ENCODE results near the gene RTP3.

RTP3 gene

DNA sequence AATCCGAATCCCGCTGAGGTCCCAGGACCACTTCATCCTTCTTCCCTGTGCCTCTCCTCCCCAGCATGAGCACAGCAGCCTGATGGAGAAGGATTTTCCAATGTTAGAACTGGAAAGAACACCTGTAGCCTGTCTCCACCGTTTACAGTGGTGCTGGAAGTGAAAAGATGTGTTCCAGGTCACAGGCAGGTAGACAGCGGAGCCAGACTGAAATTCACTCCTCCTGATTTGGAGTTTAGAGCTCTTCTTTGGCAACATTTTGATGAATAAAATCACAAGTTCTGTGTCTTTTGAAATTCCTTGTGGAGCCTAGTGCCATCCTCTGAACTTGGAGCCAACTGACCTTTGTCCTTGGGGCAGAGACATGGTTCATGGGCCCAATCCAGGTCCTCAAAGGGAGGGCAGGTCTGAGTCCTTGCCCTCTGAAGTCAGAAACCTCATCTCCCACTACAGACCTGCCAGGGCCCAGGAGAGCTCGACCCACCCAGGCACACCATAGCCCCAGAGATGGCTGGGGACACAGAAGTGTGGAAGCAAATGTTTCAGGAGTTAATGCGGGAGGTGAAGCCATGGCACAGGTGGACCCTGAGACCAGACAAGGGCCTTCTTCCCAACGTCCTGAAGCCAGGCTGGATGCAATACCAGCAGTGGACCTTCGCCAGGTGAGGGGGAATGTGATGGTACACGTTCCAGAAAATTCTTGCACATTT, at the start of gene RTP3:
Gene RTP3 (plus strand): TSS at position 421 of the 710 bp plus-strand sequence. CDS start 87 bp downstream, at position 508.
- DNase-seq = no peak

DNA sequence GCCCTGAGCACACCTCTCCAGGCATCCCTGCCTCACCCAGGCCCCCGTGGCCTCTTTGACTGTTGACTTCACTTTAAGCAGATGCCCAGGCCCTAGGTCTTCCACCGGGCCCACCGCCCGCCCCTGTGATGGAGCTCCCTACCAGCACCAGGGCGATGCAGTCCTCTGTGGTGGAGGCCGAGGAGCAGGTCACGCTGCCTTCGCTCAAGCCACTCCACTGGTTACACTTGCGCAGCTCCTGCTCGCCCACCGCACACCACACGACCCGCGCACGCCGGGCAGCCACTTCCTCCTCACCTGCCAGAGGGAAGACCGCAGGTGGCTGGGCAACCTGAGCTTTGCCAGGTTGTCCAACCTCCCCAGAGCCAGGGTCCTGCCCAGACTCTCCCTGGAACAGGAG, 49.1 kb upstream of the RTP3 start:
- no peak for DNase-seq

DNA sequence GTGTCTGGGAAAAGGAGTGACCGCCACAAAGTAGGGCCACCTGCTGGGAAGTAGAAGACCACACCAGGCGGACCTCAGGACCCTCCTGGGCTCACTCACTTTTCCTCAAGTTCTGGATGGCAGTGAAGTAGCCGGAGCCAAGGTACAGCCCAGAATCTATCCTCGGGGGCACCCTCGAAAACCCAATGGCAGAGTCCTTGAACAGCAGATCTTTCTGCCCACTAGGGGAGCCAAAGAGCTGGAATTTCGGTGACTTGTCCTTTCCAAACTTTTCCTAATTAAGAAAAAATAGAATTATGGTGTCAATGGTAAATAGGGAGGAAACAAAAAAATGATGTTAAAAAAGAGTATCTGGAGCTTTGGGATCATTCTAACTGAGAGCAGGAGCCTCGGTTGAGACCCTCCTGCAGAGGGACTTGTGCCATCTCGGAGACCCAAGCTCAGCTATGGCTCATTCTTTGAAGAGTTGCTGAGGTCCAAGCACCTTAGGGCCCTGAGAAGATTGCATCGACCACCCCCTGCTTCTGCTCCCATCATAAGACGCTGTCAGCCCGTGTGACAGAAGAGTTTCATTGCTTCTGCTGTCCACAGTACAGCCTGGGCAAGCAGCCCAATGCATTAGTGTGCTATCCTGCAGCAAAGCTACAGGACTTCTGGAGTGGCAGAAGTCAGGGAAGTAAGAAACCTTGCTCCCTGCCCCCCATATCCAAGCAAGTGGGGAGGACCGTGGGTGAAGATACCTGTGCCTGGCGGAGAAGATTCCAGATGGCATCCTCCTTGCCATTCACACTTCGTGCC, 47.8 kb upstream of the RTP3 start:
- no peak for DNase-seq

DNA sequence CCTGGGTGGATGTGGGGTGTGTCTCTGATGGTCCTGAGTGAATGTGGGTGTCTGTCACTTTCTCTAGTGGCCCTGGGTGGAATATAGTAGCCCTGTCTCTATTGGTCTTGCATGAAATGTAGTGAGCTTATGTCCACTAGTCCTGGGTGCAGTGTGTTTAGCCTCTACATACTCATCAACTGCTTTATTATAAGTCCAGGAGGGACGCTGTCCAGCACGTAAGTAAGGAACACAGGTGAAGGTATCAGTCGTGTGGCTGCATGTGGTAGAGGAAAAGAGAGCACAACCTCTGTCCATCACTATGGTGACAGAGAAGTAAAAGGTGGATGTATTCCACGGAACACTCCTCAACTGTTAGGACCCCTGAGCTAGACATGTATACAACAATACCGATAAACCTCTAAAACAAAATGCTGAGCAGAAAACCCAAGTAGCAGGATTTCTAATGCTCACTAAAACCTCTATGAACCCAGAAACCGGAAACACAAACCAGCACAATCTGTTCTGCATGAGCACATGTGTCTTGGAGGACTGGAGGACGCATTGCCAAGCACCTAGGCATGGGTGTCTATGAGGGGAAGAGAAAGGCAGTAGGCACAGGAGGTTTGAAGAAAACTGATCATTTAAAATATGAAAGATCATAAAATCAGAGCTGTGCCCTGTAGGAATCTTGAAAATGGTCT, 44.1 kb upstream of the RTP3 start:
- no peak for DNase-seq

DNA sequence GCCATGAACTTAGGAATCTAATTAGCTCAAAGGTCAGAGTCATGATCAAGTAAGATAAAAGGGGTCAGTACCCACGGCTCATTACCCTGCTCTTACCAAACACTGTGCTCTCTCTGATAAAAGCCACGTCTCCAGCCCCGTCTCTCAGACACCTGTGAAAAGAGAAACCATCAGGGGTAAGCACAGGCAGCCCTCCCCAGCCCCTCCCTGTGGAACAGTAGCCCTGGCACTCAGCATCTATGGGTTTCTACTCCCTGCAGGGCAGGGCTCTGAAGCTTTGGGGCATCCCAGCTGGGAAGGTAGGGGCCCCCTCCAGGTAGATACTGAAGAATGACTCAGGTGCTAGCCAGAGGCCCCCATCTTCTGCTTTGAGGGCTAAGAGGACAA, 43.6 kb upstream of the RTP3 start:
- DNase-seq = no peak

DNA sequence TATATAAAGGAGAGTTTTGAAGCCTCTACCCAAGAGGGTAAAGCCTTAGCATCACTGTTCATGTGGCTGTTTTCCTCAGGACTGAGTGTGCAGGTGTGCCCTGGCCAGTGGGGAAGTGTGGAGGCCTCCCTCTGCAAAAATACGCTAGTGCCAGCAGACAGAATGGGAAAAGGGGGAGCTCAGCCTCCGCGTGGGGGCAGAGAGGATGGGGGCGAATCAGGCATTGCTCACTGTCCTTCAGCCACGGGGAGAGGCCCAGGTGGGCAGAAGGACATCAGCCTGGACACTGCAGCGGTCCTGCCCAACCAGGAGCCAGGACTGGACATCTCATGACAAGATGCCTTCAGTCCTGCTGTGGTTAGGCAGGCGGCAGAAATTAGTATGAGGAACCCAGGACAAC, 43.2 kb upstream of the RTP3 start:
- no peak for DNase-seq

DNA sequence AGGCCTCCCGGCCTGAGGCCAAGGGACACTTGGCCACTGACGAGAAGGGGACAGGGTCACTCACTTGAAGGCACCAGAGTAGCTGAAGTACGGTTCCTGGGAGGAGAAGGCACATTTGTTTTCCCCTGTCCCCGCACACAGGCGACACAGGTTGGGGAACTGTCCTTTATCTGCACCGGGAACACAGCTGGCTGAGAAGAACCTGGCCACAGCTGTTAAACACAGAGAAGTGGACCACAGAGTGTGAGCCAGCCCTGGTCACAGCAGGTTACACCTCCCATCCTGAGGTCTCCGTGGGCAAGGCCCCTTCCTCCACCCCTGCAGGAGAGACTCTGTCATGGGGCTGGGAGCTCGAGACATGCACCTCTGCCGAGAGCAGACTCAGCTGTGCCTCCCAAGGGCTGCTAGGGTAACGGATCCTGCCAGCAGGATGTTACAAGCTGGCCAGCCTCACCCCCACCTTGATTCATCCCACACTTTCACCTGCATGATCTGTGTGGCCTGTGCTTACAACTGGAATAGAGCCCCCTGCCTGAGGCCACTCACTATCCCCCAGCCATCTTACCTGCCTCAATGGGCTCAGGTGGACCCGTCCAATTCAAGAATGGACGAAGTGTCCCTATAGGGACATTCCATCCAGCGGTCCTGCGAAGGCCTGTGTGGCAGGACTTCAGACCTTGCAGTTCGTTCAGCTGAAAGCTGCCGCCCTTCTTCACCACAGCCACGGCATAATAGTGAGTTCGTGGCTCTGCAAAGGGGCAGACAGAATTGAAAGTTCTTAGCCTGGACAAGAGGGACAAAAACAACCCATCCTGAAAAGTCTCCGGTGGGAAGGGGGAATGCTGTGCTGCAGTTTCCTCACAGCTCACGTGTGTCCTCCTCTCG, 42.3 kb upstream of the RTP3 start:
- DNase-seq = no peak

DNA sequence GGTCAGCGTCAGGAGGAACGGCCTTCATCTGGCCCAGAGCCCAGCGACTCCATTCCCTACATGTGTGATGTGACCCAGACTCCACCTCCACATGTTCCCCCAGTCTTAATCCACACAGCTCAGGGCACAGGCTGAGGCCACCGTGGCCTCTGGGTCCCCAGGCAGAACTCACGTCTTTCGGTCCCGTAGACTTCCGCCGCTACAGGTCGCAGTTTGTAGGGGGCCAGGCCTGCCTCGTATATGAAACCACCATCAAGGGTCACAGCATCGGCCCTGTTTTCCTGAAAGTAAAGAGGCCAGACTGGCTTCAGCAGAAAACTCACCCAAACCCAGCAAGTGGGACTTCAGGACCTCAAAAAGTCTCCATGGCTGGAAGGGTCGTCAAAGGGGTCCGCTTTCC, 41.7 kb upstream of the RTP3 start:
- DNase-seq = no peak

DNA sequence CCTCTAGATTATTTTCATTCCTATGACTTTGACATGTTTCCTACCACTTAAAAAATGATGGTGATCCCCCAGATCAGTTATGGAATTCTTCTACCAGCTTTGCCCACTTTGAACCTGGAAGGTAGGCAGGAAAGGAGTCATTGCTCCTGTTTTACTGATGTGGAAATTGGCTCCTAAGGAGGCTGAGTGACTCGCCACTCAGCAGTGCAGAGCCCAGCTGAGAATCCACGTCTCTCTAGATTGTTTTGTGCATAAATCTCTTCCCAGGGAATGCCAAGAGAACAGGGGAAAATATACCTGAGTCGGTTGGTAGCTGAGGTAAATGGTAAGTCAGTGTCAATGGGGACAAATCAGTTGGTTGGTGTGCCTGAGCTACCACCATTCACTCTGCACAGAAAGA, 37.7 kb upstream of the RTP3 start:
- DNase-seq = no peak

DNA sequence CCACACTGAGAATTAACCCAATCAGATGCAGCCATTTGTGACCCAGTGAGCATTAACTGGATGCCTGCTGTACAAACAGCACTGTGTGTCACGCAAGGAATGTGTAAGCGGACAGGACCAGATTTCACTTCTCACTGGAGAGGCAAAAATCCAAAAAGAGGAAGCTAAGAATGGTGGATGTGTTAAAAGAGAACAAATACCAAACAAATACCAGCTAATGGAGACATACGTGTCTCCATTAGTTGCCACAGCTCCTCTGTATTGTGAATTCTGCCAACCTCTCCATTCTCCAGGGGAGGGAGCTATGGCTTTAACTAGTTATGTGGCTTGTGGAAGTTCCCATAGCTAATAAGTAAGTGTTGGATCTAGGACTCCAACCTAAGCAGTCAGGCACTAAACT, 35.7 kb upstream of the RTP3 start:
- DNase-seq = no peak

DNA sequence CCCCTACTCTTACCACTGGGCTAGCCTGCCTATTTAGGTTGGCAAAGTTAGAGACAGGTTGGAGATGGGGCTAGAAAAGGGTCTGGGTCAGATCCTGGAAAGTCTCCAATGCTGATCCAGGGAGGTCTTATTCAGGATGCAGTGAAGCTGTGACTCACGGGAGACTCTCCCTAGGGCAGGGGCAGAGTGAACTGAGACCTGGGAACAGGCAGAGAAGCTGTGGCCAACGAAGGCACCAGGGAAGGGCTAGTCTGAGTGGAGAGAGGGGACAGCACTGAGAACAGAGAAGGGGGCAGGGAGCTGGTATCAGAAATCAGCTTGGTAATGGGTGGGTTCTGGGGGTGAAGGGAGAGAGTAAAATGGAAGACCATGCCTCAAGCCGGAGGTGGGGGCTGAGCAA, 35.3 kb upstream of the RTP3 start:
- no peak for DNase-seq

DNA sequence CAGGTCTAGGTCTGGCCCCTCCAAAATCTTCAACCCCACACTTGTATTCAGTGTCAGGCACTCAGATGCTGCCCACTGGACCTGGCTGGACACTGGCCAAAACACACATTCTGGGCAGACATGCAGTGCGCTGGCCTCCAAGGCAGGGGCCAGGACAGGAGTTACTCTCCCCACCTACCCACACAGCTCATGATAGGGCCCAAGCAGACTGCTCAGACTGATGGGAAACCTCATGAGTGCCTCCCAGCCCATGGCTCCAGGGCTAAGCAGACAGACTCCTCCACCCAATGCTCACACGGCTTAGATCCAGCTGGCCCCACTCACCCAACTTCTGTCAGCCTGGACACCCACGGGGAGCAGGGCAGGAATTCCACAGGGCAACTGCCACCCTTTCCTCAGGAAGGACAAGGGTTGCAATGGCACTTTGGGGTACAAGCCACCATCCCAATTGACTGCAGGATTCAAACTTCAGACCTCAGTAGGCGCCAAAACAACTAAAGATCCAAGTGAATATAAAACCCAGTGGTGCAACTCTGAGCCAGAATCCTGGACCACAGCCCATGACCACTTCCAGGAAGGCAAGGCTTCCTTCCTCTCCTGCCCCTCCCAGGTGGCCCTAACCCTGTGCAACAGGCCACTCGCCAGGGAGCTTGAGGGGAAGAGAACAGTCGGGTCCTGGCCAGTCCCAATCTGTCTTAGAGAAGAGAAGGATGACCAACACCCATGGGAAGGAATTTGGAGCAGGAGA, 34.5 kb upstream of the RTP3 start:
- no peak for DNase-seq

DNA sequence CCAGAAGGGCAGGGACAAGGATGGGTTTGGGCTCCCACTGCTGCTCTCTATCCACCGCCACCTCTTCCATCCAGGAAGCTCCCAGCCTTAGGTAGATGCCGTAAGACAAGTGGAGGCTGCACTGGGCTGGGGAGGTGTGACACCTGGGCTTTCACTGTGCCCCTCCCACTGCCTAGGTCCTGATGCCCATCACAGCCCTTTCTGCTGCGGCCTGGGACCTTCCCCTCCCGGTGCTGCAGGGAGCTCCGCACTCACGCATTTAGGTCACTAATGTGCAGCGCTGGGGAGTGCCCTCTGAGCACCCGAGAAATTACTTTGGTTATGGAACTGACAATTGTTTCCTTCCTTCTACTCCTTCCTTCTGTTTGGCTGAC, 33.9 kb upstream of the RTP3 start:
- no peak for DNase-seq

DNA sequence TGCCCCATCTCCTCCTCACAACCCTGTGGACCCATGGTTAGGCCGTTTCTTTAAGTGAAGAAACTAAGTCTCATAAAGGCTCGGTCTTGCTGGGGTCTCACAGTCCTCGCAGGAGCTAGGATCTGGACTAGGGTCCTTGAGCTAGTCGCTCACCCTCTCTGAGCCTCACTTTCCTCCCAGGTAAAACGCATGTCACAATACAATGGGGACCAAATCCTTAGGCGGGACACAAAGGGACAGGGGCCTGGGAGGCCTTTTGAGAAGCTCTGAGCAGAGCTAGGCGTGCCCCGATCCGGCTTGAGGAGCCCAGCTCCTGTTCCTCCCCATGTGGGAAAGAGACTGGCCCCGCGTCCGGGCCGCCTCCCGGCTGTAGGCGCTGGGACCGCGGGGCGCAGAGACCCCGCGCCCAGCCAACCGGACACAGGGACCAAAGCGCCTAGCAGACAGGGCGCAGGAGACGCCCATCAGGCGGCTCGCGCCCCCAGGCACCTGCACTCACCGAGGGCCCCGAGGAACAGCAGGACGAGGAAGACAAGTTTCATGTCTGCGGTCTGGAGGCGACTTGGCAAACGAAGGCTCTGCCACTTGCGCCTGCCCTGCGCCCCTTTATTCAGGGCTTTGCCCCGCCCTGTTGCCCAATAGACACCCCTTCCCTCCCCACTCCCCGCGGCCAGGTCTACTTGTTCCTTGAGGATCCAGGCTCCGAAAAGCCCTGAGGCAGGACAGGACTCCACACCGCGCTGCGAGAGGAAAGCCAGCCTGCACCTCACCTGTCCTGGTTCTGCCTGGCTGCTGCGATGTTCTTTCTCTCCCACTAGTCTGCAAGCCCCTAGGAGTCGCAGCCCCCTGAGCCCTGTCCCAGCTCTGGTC, 33.2 kb upstream of the RTP3 start, which contains the start of gene LTF:
Gene LTF (minus strand): TSS at position 580 of the 870 bp plus-strand sequence. CDS start 38 bp downstream, at position 542.
- DNase-seq = no peak

DNA sequence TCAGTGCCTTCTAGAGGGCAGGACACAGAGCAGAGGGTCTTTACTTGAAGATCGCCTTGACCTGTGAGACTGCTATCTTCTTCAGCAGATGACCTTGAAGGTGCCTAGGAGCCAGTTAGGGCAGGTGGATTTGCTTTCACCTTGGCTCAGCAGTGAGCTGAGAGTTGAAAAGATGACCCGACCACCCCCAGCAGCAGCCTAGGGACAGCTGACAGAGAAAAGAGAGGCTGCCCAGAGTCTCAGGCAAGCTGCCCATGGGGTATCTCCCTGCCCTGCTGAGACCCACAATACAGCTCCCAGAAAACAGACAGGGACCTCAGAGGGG, 32.6 kb upstream of the RTP3 start:
- no peak for DNase-seq

DNA sequence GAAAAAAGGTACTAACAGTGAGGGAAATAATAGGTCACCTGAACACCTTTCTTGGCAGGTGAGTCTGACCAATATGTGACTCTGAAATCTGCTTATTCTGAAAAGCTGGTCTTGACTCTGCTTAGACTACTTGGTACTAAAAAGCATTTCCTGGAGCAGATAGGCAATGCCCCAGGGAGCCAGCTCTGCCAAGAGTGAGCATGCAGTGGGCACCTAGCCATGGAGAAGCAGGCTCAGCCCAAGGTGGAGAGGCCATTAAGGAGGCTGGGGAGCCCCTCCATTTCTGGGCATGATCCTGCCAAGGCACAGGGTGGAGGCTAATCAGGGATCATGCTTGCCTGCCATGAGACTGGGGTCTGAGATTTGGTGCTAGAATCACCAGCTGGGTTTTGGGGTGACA, 31.5 kb upstream of the RTP3 start:
- no peak for DNase-seq

DNA sequence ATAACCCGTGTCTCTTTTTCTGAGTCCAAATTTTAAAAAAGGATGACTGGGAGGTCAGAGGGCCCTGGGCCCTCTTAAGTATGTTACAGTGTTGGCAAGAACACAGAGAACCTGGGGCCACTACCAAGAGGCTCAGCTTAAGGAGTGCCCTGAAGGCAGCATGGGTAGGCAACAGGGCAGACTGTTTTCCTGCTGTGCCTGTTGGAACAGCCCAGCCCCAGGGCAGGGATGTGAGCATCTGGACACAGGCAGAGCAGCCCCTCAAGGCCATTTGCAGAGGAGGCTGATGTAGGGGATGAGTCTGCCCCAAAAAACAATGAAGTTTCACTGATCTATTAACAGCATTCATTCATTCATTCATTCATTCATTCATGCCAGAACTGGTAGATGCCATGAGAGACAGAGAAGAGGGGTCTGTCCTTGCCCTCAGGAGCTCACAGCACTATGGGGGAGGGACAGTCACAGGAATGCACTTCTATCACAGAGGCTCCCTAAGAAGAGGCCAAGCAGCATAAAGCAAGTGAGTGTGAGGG, 30.8 kb upstream of the RTP3 start:
- DNase-seq = no peak

DNA sequence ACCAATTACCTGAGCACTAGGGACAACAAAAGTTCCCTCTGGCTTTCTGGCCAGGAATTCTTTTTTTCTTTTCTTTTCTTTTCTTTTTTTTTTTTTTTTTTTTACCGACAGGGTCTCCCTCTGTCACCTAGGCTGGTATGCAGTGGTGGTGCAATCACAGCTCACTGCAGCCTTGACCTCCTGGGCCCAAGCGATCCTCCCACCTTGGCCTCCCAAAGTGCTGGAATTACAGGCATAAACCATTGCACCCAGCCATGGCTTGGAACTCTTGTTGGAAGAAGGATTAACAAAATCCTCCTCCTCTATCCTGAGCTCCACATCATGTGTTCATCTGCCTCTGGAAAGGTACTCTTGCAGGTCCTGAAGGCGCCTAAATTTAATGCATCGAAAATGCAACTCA, 30.2 kb upstream of the RTP3 start:
- no peak for DNase-seq

Measured in amygdala (tissue), 56 donors.